Measurements from ENCODE around the gene RRP1. TPM values are rescaled to one million over a fixed set of nuclear protein-coding genes. Genes with fewer than 3 reads are reported as not detected.

Gene RRP1
- total RNA-seq, 1 donor from 2014 or later: 30.9 TPM

- Mint-ChIP-seq H3K4me1 (ENCODE audit: low read depth) (no peaks in the 10 kb centered on the region), H3K27ac (no peak overlapping the region), H3K9me3 (ENCODE audit: low read depth) (no peaks in the 10 kb centered on the region), H3K4me3 (ENCODE audit: low read depth) (no peak overlapping the region), H3K27me3 (no peaks in the 10 kb centered on the region), H3K36me3 (ENCODE audit: insufficient read depth) (peaks cover 7% of the 10 kb centered on the region)
- TF ChIP-seq CTCF (IDR thresholded peaks at IDR 0.05; ENCODE audit: unreplicated experiment): no peak
- DNase-seq (ENCODE audit: low spot score, unreplicated experiment): no peak
Observed at GRCh38 chr21:43760391-43760958, 28.9 kb upstream of the RRP1 start.

DNA sequence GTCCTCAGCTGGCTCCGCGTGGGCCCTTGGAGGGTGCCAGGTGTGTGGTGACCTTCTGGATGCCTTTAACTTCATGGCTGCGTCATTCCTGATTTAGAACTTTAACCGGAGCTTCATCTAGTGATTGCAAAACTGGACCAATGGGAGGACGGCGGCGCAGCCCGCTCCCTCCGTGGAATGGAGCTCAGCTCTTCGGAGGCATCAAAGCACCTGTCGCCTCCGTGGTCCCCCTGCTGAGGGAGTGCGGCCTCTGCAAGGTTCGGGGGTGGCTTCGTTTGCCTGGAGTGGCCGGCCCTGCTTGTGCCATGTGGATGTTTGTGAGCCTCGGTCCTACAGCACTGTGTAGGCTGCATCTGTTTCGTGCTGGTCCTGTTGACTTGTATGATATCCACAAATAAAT, 27.5 kb upstream of the RRP1 start:
- TF ChIP-seq CTCF (IDR thresholded peaks at IDR 0.05; ENCODE audit: unreplicated experiment): no peak
- no peak for DNase-seq (ENCODE audit: low spot score, unreplicated experiment)
- Mint-ChIP-seq H3K27me3 (no peaks in the 10 kb centered on the region), H3K4me3 (ENCODE audit: low read depth) (no peak overlapping the region), H3K36me3 (ENCODE audit: insufficient read depth) (peaks cover 3% of the 10 kb centered on the region), H3K9me3 (ENCODE audit: low read depth) (no peaks in the 10 kb centered on the region), H3K4me1 (ENCODE audit: low read depth) (no peaks in the 10 kb centered on the region), H3K27ac (no peak overlapping the region)

- peaks cover 3% of the 10 kb centered on the region for H3K36me3 Mint-ChIP-seq (ENCODE audit: insufficient read depth)
- TF ChIP-seq CTCF (IDR thresholded peaks at IDR 0.05; ENCODE audit: unreplicated experiment): no peak
- no peak for DNase-seq (ENCODE audit: low spot score, unreplicated experiment)
- no peak overlapping the region for H3K27ac Mint-ChIP-seq
- peaks cover 4% of the 10 kb centered on the region for H3K4me1 Mint-ChIP-seq (ENCODE audit: low read depth)
- H3K27me3 Mint-ChIP-seq: no peaks in the 10 kb centered on the region
- no peak overlapping the region for H3K4me3 Mint-ChIP-seq (ENCODE audit: low read depth)
- no peaks in the 10 kb centered on the region for H3K9me3 Mint-ChIP-seq (ENCODE audit: low read depth)
Observed at GRCh38 chr21:43762303-43763128, 26.9 kb upstream of the RRP1 start.

DNA sequence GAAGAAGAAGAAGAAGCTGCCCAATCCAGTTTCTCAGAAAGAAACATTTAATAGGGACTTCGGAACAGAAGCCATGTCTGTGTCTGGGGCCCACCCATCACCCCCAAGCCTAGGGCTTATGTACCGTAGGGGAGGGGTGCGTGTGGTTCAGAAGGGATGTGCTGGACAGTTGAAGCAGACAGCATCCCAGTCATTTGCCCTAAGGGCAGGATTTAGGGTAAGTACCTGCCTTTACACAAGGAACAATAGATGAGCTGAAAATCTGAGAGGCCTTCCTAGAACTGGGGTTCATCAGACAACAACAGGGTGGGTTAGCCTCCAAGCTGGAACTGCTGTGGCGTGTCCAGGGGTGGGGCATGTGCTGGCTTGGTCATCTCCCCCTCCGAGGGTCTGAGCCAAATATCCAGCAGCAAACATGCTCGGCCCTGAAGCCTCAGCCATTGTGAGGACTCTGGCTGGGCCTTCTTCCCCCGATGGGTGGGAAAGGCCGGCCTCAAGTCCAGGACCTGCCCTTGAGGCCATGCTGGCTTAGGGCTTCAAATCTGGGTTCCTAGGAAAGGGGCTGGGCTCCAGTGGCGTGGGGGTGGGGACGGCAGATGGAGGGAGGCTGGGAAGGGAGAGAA, 25.4 kb upstream of the RRP1 start:
- Mint-ChIP-seq H3K9me3 (ENCODE audit: low read depth) (no peaks in the 10 kb centered on the region), H3K27me3 (no peaks in the 10 kb centered on the region), H3K36me3 (ENCODE audit: insufficient read depth) (peaks cover 3% of the 10 kb centered on the region), H3K4me3 (ENCODE audit: low read depth) (no peak overlapping the region), H3K4me1 (ENCODE audit: low read depth) (peaks cover 17% of the 10 kb centered on the region), H3K27ac (no peak overlapping the region)
- no peak for TF ChIP-seq CTCF (IDR thresholded peaks at IDR 0.05; ENCODE audit: unreplicated experiment)
- DNase-seq (ENCODE audit: low spot score, unreplicated experiment): no peak

DNA sequence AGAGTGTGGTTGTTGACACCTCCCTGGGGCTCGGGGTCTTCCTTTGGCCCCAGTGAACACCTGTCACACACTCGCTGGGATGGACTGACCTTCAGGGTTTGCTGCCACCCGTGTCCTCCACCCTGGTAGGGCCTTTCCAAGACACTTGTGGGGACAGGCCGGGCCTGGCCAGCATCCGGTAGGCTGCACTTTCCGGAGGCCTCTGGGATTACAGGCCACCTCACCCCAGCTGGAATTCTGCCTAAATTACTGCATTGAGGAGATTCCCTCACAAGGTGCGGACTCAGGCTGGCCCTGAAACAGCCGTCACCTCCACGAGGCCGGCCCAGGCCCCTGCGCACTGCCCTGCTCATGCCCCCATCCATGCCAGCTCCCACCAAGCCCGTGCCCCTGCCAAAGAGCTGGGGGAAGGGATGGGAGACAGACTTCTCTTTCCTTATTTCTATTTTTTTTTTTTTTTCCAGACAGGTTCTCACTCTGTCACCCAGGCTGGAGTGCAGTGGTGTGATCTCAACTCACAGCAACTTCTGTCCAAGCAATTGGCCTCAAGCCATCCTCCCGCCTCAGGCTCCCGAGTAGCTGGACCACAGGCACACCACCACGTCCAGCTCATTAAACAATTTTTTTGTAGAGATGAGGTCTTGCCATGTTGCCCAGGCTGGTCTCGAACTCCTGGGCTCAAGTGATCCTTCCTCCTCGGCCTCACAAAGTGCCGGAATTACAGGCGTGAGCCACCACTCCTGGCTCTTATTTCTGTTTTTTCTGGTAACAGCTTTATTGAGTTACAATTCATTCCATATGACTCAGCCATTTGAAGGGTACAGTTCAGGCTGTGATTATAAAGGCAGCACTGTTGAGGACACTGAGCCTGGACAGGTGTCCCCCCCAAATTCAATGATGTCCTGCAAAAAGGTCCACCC, 24.5 kb upstream of the RRP1 start:
- no peak for TF ChIP-seq CTCF (IDR thresholded peaks at IDR 0.05; ENCODE audit: unreplicated experiment)
- peaks cover 3% of the 10 kb centered on the region for H3K36me3 Mint-ChIP-seq (ENCODE audit: insufficient read depth)
- peaks cover 17% of the 10 kb centered on the region for H3K4me1 Mint-ChIP-seq (ENCODE audit: low read depth)
- H3K9me3 Mint-ChIP-seq (ENCODE audit: low read depth): no peaks in the 10 kb centered on the region
- DNase-seq (ENCODE audit: low spot score, unreplicated experiment): no peak
- no peak overlapping the region for H3K4me3 Mint-ChIP-seq (ENCODE audit: low read depth)
- no peak overlapping the region for H3K27ac Mint-ChIP-seq
- no peaks in the 10 kb centered on the region for H3K27me3 Mint-ChIP-seq
